Activated CD4-positive, alpha-beta T cell treated with anti-CD3 and anti-CD28 coated beads, Interleukin-2, amount 50 U/mL, for 16 hours (primary cell): Measurements from ENCODE around the gene DPY19L1.
"Not testable (repeated sequence)": the region's sequence is repeated elsewhere in the genome, so short reads cannot be mapped to it uniquely, and the experiment has no call there.

Experiments
- DNase-seq: peaks from one replicate; pipeline ENCODE4 v3.0.0-alpha.2; 2020

Gene DPY19L1

GRCh38 chr7:35037211-35037525, at the start of gene DPY19L1:
DPY19L1 (minus strand) TSS chr7:35037485; CDS start chr7:35037394, 91 bp downstream.
- no peak for DNase-seq

DNA sequence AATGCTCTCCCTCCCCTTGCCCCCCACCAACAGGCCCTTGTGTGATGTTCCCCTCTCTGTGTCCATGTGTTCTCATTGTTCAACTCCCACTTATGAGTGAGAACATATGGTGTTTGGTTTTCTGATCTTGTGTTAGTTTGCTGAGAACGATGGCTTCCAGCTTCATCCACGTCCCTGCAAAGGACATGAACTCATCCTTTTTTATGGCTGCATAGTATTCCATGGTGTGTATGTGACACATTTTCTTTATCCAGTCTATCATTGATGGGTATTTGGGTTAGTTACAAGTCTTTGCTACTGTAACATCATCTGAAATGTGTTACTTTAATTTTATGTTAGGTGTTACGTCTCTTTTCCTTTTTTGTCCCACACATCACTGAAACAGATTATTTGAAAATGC, 42.2 kb upstream of the DPY19L1 start:
- not testable (repeated sequence) for DNase-seq

DNA sequence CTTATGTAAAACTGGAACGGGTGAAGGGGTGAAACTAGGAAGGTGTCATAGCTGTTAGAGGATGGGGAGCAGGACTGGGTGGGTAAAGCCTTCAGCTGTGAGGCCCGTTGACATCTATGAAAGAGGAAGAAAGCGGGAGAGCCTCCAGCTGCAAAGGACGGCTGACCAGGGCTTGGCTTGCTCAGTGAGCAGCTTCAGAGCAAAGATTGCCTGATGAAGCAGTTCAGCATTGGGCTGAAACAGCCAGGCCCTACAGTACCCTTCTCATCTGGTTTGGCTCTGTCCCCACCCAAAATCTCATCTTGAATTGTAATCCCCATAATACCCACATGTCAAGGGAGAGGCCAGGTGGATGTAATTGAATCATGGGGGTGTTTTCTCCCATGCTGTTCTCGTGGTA, 36.7 kb upstream of the DPY19L1 start:
- DNase-seq: not testable (repeated sequence)

DNA sequence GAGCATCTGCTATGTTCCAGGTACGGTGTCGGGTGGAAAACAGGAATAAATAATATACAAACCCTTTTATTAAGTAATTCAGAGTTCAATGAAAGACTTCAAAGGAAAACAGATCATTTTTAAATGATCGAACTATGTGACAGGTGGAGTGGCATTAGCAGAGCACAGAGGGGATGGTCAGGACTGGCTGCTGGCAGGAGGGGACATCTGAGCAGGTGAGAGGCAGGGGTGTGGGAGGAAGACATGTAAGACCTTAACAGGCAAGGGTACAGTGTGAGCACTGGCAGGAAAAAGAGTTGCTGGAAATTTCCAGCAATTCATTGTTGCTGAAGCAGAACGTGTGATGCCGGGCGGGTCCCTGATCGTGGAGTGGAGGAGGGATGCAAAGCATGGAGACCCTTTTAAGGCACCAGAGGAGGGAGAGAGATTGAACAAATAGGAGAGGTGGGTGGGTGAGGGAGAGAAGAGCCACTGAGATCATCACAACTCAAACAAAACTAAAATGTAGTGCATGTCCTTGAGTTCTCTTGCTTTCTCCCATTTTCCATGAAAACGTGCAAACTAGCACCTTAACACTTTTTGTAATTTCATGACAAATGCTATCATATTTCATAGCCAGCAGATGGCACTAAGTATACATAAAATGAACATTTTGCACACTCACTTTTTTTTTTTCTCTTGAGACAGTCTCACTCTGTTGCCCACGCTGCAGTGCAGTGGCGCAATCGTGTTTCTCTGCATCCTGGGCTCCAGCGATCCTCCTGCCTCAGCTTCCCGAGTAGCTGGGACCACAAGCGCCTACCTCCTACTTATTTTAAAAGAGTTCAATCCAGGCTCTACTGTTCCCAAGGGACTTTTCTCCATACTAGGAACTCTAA, 35.9 kb upstream of the DPY19L1 start:
- DNase-seq: not testable (repeated sequence)

- not testable (repeated sequence) for DNase-seq
Measured at GRCh38 chr7:35069084-35069483, 31.8 kb upstream of the DPY19L1 start.

DNA sequence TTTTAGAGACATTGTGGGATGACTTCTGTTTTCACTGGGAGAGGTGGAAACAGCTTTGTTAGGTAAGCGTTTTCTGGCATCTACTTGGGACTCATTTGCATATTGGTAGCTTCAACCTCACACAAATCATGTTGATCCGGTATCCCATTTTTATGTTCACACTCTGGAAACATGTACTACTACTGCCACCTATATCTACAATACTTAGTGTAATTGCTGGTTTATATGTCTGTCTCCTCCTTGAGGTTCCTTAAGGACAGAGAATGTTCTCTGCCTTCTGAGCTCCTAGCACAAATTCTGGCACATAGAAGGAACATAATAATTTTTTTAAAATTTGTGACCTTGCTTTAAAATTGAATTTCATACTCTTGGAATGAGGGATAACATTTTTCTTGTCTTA, 28.1 kb upstream of the DPY19L1 start:
- not testable (repeated sequence) for DNase-seq

GRCh38 chr7:35058571-35058970, 21.3 kb upstream of the DPY19L1 start:
- not testable (repeated sequence) for DNase-seq

DNA sequence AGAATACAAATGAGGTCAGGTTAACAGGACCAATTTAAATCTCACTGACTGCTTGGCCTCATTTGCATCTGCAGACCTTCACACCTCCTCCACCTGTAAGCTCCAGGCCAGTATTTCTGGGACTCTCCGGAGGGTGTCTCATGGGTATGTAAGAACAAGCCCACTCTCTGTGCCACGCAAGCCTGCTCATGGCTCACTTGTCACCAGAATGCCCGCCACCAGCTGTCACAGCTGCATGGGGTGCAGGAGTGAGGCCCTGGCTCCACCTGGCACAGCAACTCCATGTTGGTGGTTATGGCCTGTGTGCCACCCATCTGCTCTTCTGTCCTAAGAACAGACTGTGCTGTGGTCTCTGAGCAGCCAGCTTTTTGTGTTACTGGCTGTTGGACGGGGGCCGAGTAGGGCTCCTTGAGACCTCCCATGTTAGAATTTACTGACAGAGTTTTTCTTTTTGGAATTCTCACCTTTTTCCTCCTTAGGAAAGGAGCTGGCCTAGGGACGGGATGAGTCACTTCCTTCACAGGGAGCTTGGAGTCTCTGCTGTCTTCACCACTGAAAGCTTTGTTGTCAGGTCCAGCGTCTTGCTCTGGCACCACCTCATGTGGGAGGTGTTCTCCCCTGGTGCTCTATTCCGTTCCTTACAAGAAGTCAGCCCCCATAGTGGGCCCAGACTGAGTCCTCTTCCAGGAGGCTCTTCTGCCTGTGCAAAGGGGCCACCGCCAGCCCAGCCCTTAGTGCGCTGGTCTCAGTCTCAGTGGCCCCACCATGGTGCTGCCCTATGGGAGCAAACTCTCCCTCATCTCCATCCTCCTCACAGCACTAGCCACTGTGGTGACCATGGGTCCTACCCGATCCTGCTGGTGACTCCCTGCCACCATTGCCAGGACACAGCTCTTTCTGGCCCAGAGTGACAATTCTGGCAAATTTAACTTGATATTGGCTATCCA, 20.5 kb upstream of the DPY19L1 start:
- DNase-seq: not testable (repeated sequence)

DNA sequence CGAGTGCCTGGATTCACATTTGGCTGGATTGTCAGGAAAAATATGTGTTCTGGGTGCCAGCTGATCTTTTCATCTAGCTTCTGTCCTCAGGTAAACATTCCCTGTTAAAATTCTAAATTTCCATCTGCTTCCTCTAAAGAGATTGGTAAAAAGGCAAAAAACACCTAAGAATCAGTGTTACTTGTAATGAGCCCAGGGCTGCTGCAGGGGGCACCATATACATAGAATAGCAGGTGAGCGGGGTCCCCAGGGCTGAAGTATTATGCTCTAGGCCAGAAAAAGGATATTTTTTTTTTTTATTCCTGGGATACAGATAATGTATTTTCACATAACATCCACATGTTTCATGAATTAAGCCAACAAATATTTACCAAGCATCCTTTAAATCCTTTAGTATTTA, 18.4 kb upstream of the DPY19L1 start:
- not testable (repeated sequence) for DNase-seq

- DNase-seq: not testable (repeated sequence)
Measured at GRCh38 chr7:35053488-35054175, 16.3 kb upstream of the DPY19L1 start.

- DNase-seq: not testable (repeated sequence)
Measured at GRCh38 chr7:35048390-35048789, 11.1 kb upstream of the DPY19L1 start.

DNA sequence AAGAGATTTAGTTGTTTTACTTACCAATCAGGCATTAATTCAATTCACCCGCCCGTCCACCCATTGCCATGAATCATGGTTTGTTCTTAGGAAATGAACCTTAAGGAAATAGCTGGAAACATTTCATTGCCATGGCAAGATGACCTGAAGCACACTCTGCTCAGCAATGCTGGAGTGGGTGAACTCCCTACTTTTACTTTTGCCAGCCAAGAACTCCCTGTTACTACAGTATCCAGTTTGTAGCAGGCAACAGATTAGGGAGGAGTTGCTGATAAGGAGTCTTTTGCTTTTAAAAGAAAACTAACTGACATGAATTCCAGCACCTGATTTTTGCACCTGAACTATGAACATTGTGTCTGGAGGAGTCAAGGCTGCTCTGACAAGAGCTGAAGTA, 10.6 kb upstream of the DPY19L1 start:
- DNase-seq: not testable (repeated sequence)

- not testable (repeated sequence) for DNase-seq
Measured at GRCh38 chr7:35047263-35047911, 10.1 kb upstream of the DPY19L1 start.

- not testable (repeated sequence) for DNase-seq
Measured at GRCh38 chr7:35043301-35043700, 6.0 kb upstream of the DPY19L1 start.

- no peak for DNase-seq
Measured at GRCh38 chr7:35040906-35041305, 3.6 kb upstream of the DPY19L1 start.

- no peak for DNase-seq
Measured at GRCh38 chr7:35039343-35039742, 2.1 kb upstream of the DPY19L1 start.

DNA sequence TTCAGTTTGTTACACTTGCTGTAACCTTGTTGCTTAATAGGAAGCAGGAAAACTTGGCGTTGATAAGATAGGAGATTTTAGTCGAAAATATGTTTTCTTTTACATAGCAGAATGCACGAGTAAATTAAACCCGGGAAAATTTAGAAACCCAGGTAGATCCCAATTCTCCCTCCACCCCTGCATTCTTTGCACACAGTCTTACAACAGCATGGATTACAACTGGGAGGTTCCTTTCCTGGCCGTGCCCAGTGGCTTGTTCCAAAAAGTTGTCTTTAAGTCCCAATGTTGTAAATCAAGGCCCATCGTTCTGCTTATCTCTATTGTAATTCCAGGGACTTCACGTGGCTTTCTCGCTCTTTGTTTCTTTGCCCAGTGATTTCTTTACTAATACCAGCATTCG, 1.1 kb upstream of the DPY19L1 start:
- no peak for DNase-seq

DNA sequence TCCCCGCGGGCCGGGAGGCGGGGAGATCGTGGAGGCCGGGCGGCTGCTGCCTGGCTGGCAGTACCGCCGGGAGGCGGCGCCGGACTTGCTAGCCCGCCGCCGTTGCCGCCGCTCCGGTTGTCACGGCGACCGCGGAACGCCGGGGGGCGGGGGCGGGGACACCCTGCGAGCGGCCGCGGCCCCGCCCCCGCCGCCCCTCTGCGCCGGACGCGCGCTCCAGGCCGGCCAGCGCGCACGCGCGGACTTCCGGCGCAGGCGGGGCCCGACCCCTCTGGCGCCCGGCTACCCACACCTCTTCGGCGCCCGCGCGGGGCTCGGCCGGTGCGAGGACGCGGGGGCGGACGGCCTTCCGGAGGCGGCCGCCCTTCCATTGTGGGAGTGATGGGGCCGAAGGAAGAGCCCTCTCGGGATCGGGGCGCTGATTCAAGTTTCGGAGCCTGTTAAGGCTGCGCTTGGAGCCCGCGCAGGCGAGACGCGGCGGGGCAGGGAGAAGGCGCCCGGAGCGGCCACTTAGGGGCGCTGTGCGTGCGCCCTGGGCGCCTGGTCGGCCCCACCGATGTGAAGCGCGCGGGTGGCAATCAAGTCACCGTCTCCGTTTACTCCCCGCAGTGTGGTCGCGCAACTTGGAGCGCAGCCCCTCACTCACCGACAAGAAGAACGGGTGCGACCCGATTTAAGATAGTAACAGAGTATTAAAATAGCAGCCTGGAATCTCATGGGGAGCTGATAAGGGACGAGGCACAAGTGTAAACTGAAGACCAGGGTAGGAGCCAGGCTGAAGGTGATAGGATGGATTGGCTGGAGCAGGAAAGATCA, 449 bp upstream of the DPY19L1 start:
- DNase-seq: peak; percentile 89

GRCh38 chr7:35036361-35037171, 719 bp downstream of the DPY19L1 start:
- DNase-seq: peak; percentile 40

DNA sequence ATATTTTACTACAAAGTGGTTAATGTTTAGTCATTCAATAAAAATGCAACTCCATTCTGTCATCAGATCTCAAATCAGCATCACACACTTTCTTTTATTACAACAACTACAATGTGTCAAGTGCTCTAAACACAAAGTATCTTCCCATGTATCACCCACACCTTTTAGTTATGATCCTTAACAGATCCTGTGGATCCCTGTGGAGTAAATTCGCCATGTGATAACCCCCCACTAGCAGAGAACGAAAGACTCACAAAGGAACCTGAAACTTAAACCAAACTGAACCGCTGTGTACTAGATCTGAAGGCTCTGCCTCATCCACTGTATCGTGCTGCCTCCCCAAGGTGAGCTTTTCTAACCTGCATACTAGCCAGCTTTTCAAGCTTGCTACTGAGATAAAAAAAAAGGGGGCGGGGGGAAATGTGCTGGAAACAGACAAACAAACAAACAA, 1.7 kb downstream of the DPY19L1 start:
- peak; percentile 49 for DNase-seq

DNA sequence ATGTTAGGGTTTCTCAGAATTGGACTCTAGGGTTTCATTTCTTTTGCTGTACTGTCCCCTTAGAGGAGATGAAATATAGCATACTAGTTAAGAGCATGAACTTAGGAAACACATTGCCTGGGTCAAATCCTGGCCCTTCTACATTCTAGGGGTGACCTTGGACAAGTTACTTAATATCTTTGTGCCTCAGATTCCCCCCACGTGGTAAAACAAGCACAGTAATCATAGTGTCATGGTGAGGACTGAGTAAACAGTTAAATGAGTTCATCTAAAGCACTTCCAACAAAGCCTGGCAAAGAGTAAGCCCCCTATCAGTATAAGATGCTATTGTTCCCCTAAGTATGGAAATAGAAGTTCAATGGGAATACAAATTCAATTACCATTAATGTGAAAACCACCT, 5.1 kb downstream of the DPY19L1 start:
- no peak for DNase-seq
